ENCODE data around the gene NDUFB1. TPM values are rescaled to one million over a fixed set of nuclear protein-coding genes. Genes with fewer than 3 reads are reported as not detected.

NDUFB1 gene
- total and polyA plus RNA-seq, 2 of the 13 experiments (the other 11 are each of a cell fraction or from before 2014, with no cell fraction given), result 181 to 281 TPM

DNA sequence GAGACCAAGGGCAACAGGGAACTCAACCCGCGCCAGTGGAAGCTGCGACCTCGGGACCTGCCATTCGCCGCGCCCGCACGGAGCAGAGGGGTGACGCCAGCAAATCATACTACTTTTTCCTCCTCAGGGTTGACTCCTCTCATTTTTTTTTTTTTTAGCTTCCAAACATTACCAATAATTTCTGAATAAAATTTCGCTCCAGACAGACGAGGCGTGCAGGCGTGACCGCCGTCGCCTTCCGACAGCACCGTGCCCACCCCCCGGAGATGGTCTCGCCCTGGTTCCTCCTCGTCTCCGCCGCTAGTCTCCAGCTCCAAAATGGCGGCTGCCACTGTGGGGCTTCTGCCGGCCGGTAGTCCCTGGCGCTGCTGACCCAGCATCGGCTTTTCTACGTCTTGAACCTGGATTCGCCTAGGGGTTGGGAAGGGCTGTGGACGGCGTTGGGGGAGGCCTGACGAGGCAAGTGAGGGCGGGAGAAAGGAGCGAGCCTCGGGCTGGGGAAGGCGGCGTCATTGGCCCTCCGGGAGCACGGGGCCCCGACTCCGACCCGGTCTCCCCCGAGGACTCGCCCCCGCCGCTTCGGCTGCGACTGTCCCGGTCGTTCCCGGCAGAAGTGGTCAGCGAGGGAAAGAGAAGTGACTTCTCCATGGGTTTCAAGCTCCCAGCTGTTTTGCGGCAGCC lies at the start of gene NDUFB1, which contains the start of gene CPSF2 (continued):
- TF ChIP-seq ATF7-NPFF (CRISPR knock-in tag; IDR thresholded peaks at IDR 0.05; ENCODE audit: low read depth) (peak; percentile 47; the same call in 1 of the 2 replicates), MED8 (CRISPR knock-in tag; IDR thresholded peaks at IDR 0.05; ENCODE audit: insufficient replicate concordance) (no peak), BRD4 (CRISPR knock-in tag; IDR thresholded peaks at IDR 0.05) (peak; percentile 93), RELA (CRISPR knock-in tag; IDR thresholded peaks at IDR 0.05) (no peak), ZKSCAN5 (CRISPR knock-in tag; IDR thresholded peaks at IDR 0.05) (no peak), CC2D1A (CRISPR knock-in tag; IDR thresholded peaks at IDR 0.05) (0 out of 2 replicates have a peak, but pooled peaks have one; percentile 31), ZNF780A (CRISPR knock-in tag; IDR thresholded peaks at IDR 0.05) (no peak), NFYB (CRISPR knock-in tag; IDR thresholded peaks at IDR 0.05) (no peak), ZNF850 (CRISPR knock-in tag; conservative IDR thresholded peaks at IDR 0.05) (no peak), ZNF496 (CRISPR knock-in tag; IDR thresholded peaks at IDR 0.05; ENCODE audit: insufficient replicate concordance) (no peak), SRF (IDR thresholded peaks at IDR 0.05; ENCODE audit: low read depth, low read length) (no peak), NFE2L1 (CRISPR knock-in tag; IDR thresholded peaks at IDR 0.05; ENCODE audit: borderline replicate concordance) (no peak), NFIC (IDR thresholded peaks at IDR 0.05; ENCODE audit: low read length) (no peak), ZNF543 (CRISPR knock-in tag; IDR thresholded peaks at IDR 0.05) (0 out of 2 replicates have a peak, but pooled peaks have one; percentile 64), NFRKB (IDR thresholded peaks at IDR 0.05) (peak; percentile 91), ZNF274 (CRISPR knock-in tag; IDR thresholded peaks at IDR 0.05) (0 out of 2 replicates have a peak, but pooled peaks have one; percentile 52), ZFYVE20 (CRISPR knock-in tag; IDR thresholded peaks at IDR 0.05; ENCODE audit: borderline replicate concordance, low read depth) (peak; percentile 83; the same call in 1 of the 2 replicates), SAFB2 (CRISPR knock-in tag; IDR thresholded peaks at IDR 0.05; ENCODE audit: borderline replicate concordance, low read depth) (no peak), ZNF33A (CRISPR knock-in tag; IDR thresholded peaks at IDR 0.05; ENCODE audit: borderline replicate concordance) (0 out of 2 replicates have a peak, but pooled peaks have one; percentile 53), CENPX (CRISPR knock-in tag; IDR thresholded peaks at IDR 0.05) (no peak)
- TF ChIP-seq, protein P1, sequence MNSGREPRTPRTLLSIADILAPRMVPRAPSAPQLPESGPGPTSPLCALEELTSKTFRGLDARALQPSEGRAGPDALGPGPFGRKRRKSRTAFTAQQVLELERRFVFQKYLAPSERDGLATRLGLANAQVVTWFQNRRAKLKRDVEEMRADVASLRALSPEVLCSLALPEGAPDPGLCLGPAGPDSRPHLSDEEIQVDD (CRISPR knock-in tag; IDR thresholded peaks at IDR 0.05; ENCODE audit: borderline replicate concordance), result no peak; the same call in 1 of the 2 replicates
- TF ChIP-seq, protein P2, sequence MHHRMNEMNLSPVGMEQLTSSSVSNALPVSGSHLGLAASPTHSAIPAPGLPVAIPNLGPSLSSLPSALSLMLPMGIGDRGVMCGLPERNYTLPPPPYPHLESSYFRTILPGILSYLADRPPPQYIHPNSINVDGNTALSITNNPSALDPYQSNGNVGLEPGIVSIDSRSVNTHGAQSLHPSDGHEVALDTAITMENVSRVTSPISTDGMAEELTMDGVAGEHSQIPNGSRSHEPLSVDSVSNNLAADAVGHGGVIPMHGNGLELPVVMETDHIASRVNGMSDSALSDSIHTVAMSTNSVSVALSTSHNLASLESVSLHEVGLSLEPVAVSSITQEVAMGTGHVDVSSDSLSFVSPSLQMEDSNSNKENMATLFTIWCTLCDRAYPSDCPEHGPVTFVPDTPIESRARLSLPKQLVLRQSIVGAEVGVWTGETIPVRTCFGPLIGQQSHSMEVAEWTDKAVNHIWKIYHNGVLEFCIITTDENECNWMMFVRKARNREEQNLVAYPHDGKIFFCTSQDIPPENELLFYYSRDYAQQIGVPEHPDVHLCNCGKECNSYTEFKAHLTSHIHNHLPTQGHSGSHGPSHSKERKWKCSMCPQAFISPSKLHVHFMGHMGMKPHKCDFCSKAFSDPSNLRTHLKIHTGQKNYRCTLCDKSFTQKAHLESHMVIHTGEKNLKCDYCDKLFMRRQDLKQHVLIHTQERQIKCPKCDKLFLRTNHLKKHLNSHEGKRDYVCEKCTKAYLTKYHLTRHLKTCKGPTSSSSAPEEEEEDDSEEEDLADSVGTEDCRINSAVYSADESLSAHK (CRISPR knock-in tag; IDR thresholded peaks at IDR 0.05; ENCODE audit: borderline replicate concordance), result no peak
- TF ChIP-seq, protein P3, sequence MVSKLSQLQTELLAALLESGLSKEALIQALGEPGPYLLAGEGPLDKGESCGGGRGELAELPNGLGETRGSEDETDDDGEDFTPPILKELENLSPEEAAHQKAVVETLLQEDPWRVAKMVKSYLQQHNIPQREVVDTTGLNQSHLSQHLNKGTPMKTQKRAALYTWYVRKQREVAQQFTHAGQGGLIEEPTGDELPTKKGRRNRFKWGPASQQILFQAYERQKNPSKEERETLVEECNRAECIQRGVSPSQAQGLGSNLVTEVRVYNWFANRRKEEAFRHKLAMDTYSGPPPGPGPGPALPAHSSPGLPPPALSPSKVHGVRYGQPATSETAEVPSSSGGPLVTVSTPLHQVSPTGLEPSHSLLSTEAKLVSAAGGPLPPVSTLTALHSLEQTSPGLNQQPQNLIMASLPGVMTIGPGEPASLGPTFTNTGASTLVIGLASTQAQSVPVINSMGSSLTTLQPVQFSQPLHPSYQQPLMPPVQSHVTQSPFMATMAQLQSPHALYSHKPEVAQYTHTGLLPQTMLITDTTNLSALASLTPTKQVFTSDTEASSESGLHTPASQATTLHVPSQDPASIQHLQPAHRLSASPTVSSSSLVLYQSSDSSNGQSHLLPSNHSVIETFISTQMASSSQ (IDR thresholded peaks at IDR 0.05; ENCODE audit: low read depth), result no peak
- TF ChIP-seq, protein P3 (CRISPR knock-in tag; IDR thresholded peaks at IDR 0.05; ENCODE audit: borderline replicate concordance), result no peak

Data from HepG2 (cell line).